ENCODE measurements around the gene ZFYVE28.

DNA sequence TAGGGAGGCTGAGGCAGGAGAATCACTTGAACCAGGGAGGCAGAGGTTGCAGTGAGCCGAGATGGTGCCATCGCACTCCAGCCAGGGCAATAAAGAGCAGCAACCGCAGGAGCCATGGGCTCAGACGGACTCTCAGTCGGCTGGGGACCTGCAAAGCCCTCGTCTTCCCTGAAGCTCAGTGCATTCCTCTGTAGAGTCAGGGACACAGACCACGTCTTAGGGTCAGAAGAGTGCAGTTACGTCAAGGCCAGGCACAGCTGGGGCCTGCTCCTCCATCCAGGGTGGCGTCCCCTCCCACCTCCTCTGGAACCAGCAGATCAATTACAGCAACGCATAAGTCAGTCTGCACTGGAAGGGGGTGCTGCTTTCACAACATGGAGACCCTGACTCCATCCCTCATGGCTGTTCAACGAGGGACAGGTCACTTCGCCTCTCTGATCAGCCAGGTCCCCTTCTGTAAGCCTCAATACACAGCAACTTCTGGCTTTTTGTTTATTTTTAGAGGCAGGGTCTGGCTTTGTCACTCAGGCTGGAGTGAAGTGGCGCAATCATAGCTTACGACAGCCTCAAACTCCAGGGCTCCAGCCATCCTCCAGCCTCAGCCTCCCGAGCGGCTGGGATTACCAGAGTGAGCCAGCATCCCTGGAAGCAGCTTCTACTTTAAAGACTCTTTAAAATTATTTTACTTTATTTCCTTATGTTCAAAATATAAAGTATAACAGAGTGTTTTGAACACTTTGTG, 76.4 kb downstream of the ZFYVE28 start:
- TF ChIP-seq, protein P1, sequence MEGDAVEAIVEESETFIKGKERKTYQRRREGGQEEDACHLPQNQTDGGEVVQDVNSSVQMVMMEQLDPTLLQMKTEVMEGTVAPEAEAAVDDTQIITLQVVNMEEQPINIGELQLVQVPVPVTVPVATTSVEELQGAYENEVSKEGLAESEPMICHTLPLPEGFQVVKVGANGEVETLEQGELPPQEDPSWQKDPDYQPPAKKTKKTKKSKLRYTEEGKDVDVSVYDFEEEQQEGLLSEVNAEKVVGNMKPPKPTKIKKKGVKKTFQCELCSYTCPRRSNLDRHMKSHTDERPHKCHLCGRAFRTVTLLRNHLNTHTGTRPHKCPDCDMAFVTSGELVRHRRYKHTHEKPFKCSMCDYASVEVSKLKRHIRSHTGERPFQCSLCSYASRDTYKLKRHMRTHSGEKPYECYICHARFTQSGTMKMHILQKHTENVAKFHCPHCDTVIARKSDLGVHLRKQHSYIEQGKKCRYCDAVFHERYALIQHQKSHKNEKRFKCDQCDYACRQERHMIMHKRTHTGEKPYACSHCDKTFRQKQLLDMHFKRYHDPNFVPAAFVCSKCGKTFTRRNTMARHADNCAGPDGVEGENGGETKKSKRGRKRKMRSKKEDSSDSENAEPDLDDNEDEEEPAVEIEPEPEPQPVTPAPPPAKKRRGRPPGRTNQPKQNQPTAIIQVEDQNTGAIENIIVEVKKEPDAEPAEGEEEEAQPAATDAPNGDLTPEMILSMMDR (conservative IDR thresholded peaks at IDR 0.05 in 1 of 2, IDR thresholded peaks at IDR 0.05 in 1 of 2; ENCODE audit: extremely low read depth in 1 of 2, insufficient read depth in 1 of 2, low read depth in 1 of 2, low read length in 2 of 2): no peak
- no peak for TF ChIP-seq EZH2 (IDR thresholded peaks at IDR 0.05; ENCODE audit: borderline replicate concordance, low read length)

All from mammary epithelial cell (primary cell).